GM18507 (cell line): Measurements from ENCODE around the gene MUC12.

Source experiments
- DNase-seq: peaks from one replicate; pipeline ENCODE4 v3.0.0; 2011; ENCODE audit warnings: low read depth; ENCODE audit not compliant: insufficient read length; ENCODE audit errors: extremely low spot score
- FAIRE-seq: peaks from 2 replicates; lab custom pipeline; 2011; peaks lifted over from hg19 to GRCh38; lab: Jason Lieb, UNC

The MUC12 gene

GRCh38 chr7:100951888-100952560, 17.3 kb upstream of the MUC12 start:
- DNase-seq (no peak), FAIRE-seq (no peak)

- FAIRE-seq, result no peak
- no peak for DNase-seq
These were observed 16.7 kb upstream of the MUC12 start for GRCh38 chr7:100952641-100953040.

- DNase-seq (no peak), FAIRE-seq (no peak)
These were observed 11.4 kb upstream of the MUC12 start for GRCh38 chr7:100957832-100958421.

- no peak for FAIRE-seq
These were observed 9.5 kb upstream of the MUC12 start for GRCh38 chr7:100959894-100960293.

GRCh38 chr7:100962537-100962936, 6.8 kb upstream of the MUC12 start:
- DNase-seq, result no peak

More at GRCh38 chr7:100959894-100960293, 9.5 kb upstream of the MUC12 start:
- no peak for DNase-seq

GRCh38 chr7:100963386-100963785, 6.0 kb upstream of the MUC12 start:
- DNase-seq (no peak), FAIRE-seq (no peak)

More at GRCh38 chr7:100962537-100962936, 6.8 kb upstream of the MUC12 start:
- no peak for FAIRE-seq

GRCh38 chr7:100963874-100964273, 5.5 kb upstream of the MUC12 start:
- no peak for FAIRE-seq
- DNase-seq, result no peak

GRCh38 chr7:100964630-100965029, 4.7 kb upstream of the MUC12 start:
- FAIRE-seq, result no peak
- no peak for DNase-seq

- no peak for FAIRE-seq
- no peak for DNase-seq
These were observed 4.2 kb upstream of the MUC12 start for GRCh38 chr7:100965045-100965722.

GRCh38 chr7:100965723-100966541, 3.4 kb upstream of the MUC12 start:
- DNase-seq (peak; percentile 83), FAIRE-seq (peak; percentile 33)

GRCh38 chr7:100966542-100967291, 2.6 kb upstream of the MUC12 start:
- FAIRE-seq (no peak), DNase-seq (no peak)

GRCh38 chr7:100967292-100967863, 2.0 kb upstream of the MUC12 start:
- FAIRE-seq (no peak), DNase-seq (no peak)

- no peak for DNase-seq
- no peak for FAIRE-seq
These were observed 1.3 kb upstream of the MUC12 start for GRCh38 chr7:100968031-100968430.

GRCh38 chr7:100968650-100969049, 715 bp upstream of the MUC12 start:
- DNase-seq (no peak), FAIRE-seq (no peak)

- FAIRE-seq (no peak), DNase-seq (no peak)
These were observed 2.0 kb downstream of the MUC12 start for GRCh38 chr7:100971111-100972001.

GRCh38 chr7:100972002-100972347, 2.6 kb downstream of the MUC12 start:
- DNase-seq, result no peak
- no peak for FAIRE-seq

GRCh38 chr7:100974021-100974420, 4.7 kb downstream of the MUC12 start:
- no peak for DNase-seq

GRCh38 chr7:100975371-100975821, 6.0 kb downstream of the MUC12 start:
- FAIRE-seq (no peak), DNase-seq (no peak)

More at GRCh38 chr7:100974021-100974420, 4.7 kb downstream of the MUC12 start:
- no peak for FAIRE-seq
